Body of pancreas (tissue), 4 donors: ENCODE data around the gene KLF1. TPM values are rescaled to one million over a fixed set of nuclear protein-coding genes. Genes with fewer than 3 reads are reported as not detected.

Source experiments
- ATAC-seq: fragments of 150-250 bp; one replicate; pipeline ENCODE4 v1.9.1; 2016
- DNase-seq, 4 donors: peaks; one replicate each; pipeline ENCODE4 v3.0.0-alpha.2; 2019
- H3K27ac ChIP-seq, 4 donors: fragments of 200-600 bp; sonication (generic); 1 replicate in 3 of 4; 2 replicates in 1 of 4; pipeline versions ENCODE4 v1.5.1 to v1.6.1; 2016 to 2019; ENCODE audit warnings: mild to moderate bottlenecking in 1 of 4, mixed read lengths in 1 of 4, moderate library complexity in 1 of 4
- H3K27me3 ChIP-seq, 2 donors: fragments of 200-600 bp; sonication (generic); one replicate each; pipeline ENCODE4 v1.6.0; 2016; ENCODE audit warnings: mild to moderate bottlenecking in 1 of 2
- H3K36me3 ChIP-seq, 2 donors: fragments of 200-600 bp; sonication (generic); replicated peaks in 1 of 2; 2 replicates each; pipeline ENCODE4 v1.5.1; 2016; ENCODE audit warnings: low read depth in 2 of 2; ENCODE audit not compliant: insufficient read depth in 1 of 2
- H3K4me1 ChIP-seq: fragments of 200-600 bp; sonication (generic); one replicate; pipeline ENCODE4 v1.6.0; 2016
- H3K4me3 ChIP-seq, 2 donors: fragments of 200-600 bp; sonication (generic); 1 replicate in 1 of 2; 2 replicates in 1 of 2; pipeline ENCODE4 v1.5.1; 2016 to 2019
- H3K9me3 ChIP-seq, 3 donors: fragments of 200-600 bp; sonication (generic); 1 replicate in 2 of 3; 2 replicates in 1 of 3; pipeline ENCODE4 v1.5.1; 2016
- POLR2A ChIP-seq, 3 donors: fragments of 450-650 bp; IDR thresholded peaks; one replicate each; pipeline ENCODE4 v1.6.1; 2016; ENCODE audit warnings: antibody characterized with exemption in 3 of 3, mild to moderate bottlenecking in 2 of 3
- WGBS, 2 donors: methylation state at CpG; one replicate each; pipeline ENCODE4 v1.1.5; 2017; 5-methylcytosine and 5-hydroxymethylcytosine counted together
- intact Hi-C: fragments of 100-400 bp; cut with DNase I; formaldehyde crosslinking; loops from one replicate; pipeline ENCODE4 v1.15.1; 2023
- total RNA-seq, 2 donors: library from RNA; depleted of rRNA; stranded (reverse); fragments of >200 nt; gene quantifications; one replicate each; pipeline ENCODE4 v1.1.0, GENCODE V29; 2016
- TF ChIP-seq, protein P1 (sequence below), 7 experiments: fragments of 450-650 bp in 4 of 7; fragments of 200-600 bp in 3 of 7; sonication (generic) in 3 of 7; IDR thresholded peaks; one replicate each; pipeline ENCODE4 v1.5.1; 2016 to 2019; ENCODE audit warnings: antibody characterized with exemption in 7 of 7

Gene KLF1
- total RNA-seq, 2 donors from 2014 or later, result not detected

DNA sequence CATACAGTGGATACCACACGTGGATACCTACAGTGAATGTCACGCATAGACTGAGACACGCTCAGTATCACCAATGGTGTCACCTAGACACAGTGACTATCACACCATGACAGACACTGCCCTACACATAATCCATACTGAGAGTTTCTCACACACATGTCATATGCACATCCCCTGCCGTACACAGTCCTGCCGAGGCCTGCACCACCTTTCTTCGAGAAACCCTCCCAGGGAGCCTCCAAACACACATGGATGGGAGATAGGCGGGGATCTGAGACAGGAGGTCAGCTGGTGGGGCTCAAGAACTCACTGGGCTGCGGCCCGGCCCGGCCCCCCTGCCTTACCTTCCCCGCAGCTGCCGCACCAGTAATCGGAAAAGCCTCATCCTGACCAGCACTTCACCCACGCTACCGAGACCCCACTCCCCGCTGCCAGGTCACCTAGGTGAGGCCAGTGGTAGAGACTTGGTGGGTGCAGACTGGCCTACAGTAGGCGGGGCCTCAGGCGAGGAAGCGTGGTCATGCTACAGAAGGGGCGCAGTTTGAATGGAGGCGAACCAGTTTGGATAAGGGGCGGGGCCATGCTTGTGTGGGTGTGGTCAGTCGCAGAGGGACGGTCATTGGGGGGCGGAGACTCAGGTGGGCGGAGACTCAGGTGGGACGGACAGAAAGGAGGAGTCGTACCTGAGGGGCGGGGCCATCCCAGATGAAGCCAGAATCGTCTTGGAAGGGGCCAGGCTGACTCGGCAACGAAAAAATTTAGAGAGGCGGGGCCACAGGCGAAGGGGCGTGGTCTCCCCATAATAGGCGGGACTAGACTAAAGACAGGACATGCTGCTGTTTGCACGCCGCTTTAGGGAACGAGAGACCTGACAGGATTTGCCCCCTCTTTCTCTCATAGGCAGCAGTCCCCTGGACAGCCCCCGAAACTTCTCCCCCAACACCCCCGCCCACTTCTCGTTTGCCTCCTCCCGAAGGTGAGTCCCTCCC, 46.6 kb downstream of the KLF1 start:
- H3K4me3 ChIP-seq, result no peak overlapping the region
- TF ChIP-seq POLR2A (IDR thresholded peaks at IDR 0.05), result no peak
- TF ChIP-seq, protein P1, sequence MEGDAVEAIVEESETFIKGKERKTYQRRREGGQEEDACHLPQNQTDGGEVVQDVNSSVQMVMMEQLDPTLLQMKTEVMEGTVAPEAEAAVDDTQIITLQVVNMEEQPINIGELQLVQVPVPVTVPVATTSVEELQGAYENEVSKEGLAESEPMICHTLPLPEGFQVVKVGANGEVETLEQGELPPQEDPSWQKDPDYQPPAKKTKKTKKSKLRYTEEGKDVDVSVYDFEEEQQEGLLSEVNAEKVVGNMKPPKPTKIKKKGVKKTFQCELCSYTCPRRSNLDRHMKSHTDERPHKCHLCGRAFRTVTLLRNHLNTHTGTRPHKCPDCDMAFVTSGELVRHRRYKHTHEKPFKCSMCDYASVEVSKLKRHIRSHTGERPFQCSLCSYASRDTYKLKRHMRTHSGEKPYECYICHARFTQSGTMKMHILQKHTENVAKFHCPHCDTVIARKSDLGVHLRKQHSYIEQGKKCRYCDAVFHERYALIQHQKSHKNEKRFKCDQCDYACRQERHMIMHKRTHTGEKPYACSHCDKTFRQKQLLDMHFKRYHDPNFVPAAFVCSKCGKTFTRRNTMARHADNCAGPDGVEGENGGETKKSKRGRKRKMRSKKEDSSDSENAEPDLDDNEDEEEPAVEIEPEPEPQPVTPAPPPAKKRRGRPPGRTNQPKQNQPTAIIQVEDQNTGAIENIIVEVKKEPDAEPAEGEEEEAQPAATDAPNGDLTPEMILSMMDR (IDR thresholded peaks at IDR 0.05), result no peak
- H3K36me3 ChIP-seq, result no peaks in the 10 kb centered on the region
- DNase-seq (peak; percentile 52 to 72 (median 66)), ATAC-seq (peak; percentile 45)
- no peak overlapping the region for H3K27ac ChIP-seq
- no peaks in the 10 kb centered on the region for H3K9me3 ChIP-seq
- intact Hi-C loops, result loop anchor here (5.0 kb wide), 1 partner anchor 78 kb away; no protein-coding TSS in a partner anchor
- 17 to 26% methylated on average over 27 to 42 of the region's 43 CpGs for WGBS, 2 donors
- peaks cover 0 to 31% of the 10 kb centered on the region in 2 donors for H3K27me3 ChIP-seq
- H3K4me1 ChIP-seq, result peaks cover 24% of the 10 kb centered on the region

DNA sequence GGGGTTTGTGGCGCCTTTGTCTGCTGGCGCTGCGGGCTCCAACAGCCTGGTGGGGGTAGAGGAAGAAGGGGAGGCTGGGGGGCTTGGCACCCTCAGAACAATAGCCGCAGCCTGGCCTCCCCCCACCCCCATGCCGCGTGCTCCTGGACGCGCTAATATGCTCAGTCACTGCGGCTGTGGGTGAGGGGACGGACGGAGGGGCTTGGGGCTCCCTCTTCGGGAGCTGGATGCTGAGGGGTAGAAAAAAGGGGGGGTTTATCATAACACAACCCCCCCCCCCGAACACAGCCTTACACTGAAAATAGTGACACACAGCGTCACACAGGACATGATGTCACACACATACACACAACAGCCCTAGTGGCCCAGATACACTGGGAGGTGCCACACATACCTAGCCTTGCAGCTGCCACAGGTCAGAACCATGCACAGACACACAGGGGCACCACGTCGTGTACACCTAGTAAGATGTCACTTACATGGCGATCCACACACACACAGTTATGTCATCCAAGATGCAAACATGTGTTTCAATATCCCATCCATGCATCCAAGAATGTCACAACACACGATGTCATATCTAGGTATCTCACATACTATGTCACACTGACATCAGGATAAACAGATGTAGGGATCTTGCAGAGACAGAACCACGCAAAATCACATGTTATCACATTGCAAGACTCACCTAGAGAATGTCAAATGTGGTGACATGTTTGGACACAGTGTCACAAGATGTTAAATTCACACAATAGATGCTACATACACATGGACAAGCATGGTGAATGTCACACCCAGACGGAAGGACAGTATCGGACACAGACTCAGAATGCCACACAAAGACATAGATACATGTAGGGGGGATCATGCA, 47.9 kb downstream of the KLF1 start:
- Histone ChIP-seq H3K27ac (no peak overlapping the region), H3K27me3 (peaks cover 0 to 44% of the 10 kb centered on the region in 2 donors), H3K36me3 (no peaks in the 10 kb centered on the region), H3K4me1 (peaks cover 28% of the 10 kb centered on the region), H3K4me3 (no peak overlapping the region), H3K9me3 (no peaks in the 10 kb centered on the region)
- WGBS, 2 donors, result 17 to 37% methylated on average over 9 to 18 of the region's 21 CpGs
- ATAC-seq, result no peak
- no peak for DNase-seq
- no peak for TF ChIP-seq POLR2A (IDR thresholded peaks at IDR 0.05)
- TF ChIP-seq, protein P1 (IDR thresholded peaks at IDR 0.05), result no peak
- intact Hi-C loops, result no loop called here

GRCh38 chr19:12838182-12838885, 48.7 kb downstream of the KLF1 start, which contains the start of gene MAST1:
Gene MAST1 (plus strand): TSS chr19:12838515. CDS start chr19:12838573, 58 bp downstream.
- WGBS, 2 donors, result 0 to 1% methylated on average over 16 to 61 of the region's 69 CpGs
- TF ChIP-seq, protein P1 (IDR thresholded peaks at IDR 0.05), result peak in 4 of 7 experiments; percentile 53 to 66 (median 63)
- TF ChIP-seq POLR2A (IDR thresholded peaks at IDR 0.05), result no peak
- intact Hi-C loops, result no loop called here
- Histone ChIP-seq H3K36me3 (no peaks in the 10 kb centered on the region), H3K9me3 (no peaks in the 10 kb centered on the region), H3K4me3 (no peak within 1 kb of the TSS), H3K27ac (no peak within 1 kb of the TSS), H3K4me1 (peaks cover 33% of the 10 kb centered on the region), H3K27me3 (peaks cover 0 to 46% of the 10 kb centered on the region in 2 donors)
- peak; percentile 66 for ATAC-seq
- peak; percentile 36 to 69 (median 45) for DNase-seq

GRCh38 chr19:12837225-12837624, 49.8 kb downstream of the KLF1 start:
- Histone ChIP-seq H3K27me3 (peaks cover 0 to 45% of the 10 kb centered on the region in 2 donors), H3K4me1 (peaks cover 43% of the 10 kb centered on the region), H3K36me3 (no peaks in the 10 kb centered on the region), H3K9me3 (no peaks in the 10 kb centered on the region), H3K4me3 (no peak overlapping the region), H3K27ac (no peak overlapping the region)
- intact Hi-C loops, result no loop called here
- DNase-seq (no peak), ATAC-seq (no peak)
- WGBS, 2 donors, result 66 to 67% methylated on average over 4 of the region's 4 CpGs
- no peak for TF ChIP-seq POLR2A (IDR thresholded peaks at IDR 0.05)
- TF ChIP-seq, protein P1 (IDR thresholded peaks at IDR 0.05), result no peak
